Forelimb muscle (tissue), 1 donor: ENCODE measurements around the gene ADAMTS19. TPM values are rescaled to one million over a fixed set of nuclear protein-coding genes. Genes with fewer than 3 reads are reported as not detected.

Source experiments
- DNase-seq: peaks from one replicate; pipeline ENCODE4 v3.0.0-alpha.2; 2013; ENCODE audit warnings: low read depth
- polyA plus RNA-seq: library from polyadenylated mRNA; unstranded; fragments of 120-200 nt; gene quantifications from one replicate; pipeline ENCODE4 v1.2.1, GENCODE V29; 2013; ENCODE audit not compliant: insufficient read length

ADAMTS19 gene
- polyA plus RNA-seq, 1 donor = 18.4 TPM

DNA sequence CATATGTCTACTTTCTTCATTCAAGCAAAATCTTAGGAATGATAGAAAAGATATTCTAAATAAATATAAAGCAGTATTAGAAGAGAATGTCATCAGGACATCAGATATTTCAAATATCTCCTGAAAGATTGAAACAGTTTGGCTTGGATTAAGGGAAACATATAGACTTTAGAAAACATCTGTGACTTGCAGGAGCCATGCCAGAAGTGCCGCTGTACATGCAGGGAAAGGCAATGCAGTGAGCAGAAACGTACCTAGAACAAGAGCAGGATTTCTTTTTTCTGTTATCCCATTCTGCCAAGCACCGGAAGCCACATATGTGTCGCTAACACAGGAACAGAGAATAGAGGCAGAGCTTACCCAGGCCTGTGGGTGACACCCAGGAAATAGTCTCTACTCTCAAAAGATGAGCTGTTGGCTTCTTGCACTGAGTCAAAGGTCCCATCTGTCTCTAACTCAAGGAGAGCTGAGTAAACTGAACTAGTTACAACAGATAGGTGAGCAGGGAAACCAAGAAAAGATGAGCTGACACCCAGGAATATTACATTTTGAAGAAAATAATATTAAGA lies 5.8 kb downstream of the ADAMTS19 start:
- no peak for DNase-seq

DNA sequence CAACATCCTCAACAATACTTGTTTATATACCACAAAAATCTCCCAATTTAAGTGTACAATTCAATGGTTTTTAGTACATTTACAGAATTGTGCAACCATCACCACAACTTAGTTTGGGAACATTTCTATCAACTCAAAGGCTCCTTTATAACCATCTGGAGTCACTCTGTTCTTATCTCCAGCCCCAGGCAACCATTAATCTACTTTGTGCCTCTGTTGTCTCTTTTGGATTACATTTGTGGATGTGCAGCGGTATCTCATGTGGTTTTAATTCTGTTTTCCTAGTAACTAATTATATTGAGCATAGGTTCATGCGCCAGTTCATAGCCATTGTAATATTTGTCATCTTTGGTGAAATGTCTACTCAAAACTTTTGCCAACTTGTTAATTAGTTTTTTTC lies 14.4 kb downstream of the ADAMTS19 start:
- no peak for DNase-seq

DNA sequence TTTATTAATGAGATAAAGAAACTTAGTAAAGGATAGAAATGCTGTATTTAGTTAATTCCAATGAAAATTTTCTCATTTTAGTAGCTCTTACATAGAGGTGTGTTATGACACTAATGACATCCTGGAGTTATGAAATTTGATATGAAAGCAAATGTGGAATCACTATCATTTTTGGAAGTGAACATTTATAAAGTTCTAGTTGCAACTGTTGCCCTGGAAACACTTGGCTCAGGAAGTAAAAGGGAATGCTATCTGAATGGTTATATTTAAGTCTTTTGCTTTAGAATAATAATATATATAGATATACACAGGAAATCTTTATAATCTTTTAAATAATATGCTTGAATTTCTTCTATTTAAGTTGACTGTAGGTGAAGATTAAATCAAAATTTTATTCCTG lies 16.7 kb downstream of the ADAMTS19 start:
- DNase-seq = no peak

- peak; percentile 81 for DNase-seq
These were observed 17.4 kb downstream of the ADAMTS19 start for GRCh38 chr5:129477532-129477931.

- no peak for DNase-seq
These were observed 21.1 kb downstream of the ADAMTS19 start for GRCh38 chr5:129481161-129481560.

GRCh38 chr5:129496421-129496820 lies 36.3 kb downstream of the ADAMTS19 start:
- peak; percentile 94 for DNase-seq

GRCh38 chr5:129496864-129497595 lies 36.9 kb downstream of the ADAMTS19 start:
- DNase-seq = no peak

GRCh38 chr5:129499208-129499852 lies 39.2 kb downstream of the ADAMTS19 start:
- no peak for DNase-seq

GRCh38 chr5:129500101-129500500 lies 40.0 kb downstream of the ADAMTS19 start:
- no peak for DNase-seq

DNA sequence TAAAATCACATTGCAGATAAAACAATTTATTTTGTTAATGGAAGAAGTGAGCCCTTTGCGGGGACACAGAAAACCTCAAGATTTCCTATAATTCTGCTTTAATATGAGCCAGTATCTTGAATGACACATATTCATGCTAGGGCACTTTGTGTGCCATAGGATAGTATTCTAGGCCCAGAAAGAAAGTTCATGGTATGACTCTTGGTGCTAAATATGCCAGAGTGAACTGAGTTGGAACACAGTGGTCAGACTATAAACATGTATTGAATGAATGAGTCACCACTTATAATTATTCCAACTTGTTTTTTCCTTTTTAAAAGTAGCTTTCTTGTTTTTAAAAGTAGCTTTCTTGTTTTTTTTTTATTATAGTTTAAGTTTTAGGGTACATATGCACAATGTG lies 46.0 kb downstream of the ADAMTS19 start:
- no peak for DNase-seq

GRCh38 chr5:129506950-129507349 lies 46.9 kb downstream of the ADAMTS19 start:
- DNase-seq = no peak

GRCh38 chr5:129507527-129507926 lies 47.4 kb downstream of the ADAMTS19 start:
- no peak for DNase-seq

- no peak for DNase-seq
These were observed 48.5 kb downstream of the ADAMTS19 start for GRCh38 chr5:129508606-129509005.

DNA sequence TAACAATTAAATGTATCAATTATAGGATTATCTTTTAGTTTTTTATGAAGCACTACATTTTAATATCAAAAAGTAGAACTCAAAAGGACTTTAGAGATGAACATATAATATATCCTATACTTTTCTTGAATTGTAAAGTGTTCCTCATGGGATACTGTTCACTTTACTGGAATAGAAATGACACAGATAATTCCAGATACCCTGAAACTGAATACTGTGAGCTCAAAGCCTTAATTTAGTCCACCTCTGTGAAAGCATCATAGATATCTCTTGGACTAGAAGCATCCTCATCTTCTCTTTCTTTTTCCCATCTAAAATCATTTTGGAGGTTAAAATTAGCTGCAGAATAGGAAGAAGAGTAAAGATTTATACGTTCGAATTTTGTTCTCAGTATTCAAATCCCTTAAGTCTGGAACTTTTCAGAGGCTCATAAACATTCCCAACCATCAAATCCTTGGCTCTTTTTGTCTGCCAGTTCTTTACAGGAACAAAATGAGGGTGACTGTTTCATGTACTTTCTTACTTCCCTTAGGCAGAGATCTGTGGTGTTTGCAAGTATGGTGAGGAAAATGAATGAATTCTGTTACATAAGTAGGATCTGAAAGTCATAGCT lies 49.4 kb downstream of the ADAMTS19 start:
- no peak for DNase-seq

- no peak for DNase-seq
These were observed 51.2 kb downstream of the ADAMTS19 start for GRCh38 chr5:129511291-129511690.

DNA sequence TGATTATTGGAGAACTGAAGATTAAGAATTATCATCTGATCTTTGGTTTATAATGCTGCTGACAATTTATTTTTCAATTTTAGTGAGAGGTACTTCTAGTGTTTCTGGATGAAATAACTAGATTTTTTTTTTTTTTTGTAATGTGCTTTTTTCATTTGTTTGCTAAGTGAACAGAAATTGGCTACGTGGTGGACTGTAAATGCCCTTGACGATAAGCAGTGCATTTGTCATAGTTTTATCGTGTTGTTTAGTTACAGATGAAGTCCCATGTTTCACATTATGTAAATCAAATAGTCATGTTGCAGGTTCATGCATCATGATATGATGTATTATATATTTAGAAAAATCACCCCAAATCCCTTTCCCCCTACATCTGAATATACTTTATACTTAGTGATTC lies 81.0 kb downstream of the ADAMTS19 start:
- DNase-seq = no peak

GRCh38 chr5:129541648-129542251 lies 81.7 kb downstream of the ADAMTS19 start:
- DNase-seq = no peak

- DNase-seq = no peak
These were observed 87.0 kb downstream of the ADAMTS19 start for GRCh38 chr5:129547137-129547536.

DNA sequence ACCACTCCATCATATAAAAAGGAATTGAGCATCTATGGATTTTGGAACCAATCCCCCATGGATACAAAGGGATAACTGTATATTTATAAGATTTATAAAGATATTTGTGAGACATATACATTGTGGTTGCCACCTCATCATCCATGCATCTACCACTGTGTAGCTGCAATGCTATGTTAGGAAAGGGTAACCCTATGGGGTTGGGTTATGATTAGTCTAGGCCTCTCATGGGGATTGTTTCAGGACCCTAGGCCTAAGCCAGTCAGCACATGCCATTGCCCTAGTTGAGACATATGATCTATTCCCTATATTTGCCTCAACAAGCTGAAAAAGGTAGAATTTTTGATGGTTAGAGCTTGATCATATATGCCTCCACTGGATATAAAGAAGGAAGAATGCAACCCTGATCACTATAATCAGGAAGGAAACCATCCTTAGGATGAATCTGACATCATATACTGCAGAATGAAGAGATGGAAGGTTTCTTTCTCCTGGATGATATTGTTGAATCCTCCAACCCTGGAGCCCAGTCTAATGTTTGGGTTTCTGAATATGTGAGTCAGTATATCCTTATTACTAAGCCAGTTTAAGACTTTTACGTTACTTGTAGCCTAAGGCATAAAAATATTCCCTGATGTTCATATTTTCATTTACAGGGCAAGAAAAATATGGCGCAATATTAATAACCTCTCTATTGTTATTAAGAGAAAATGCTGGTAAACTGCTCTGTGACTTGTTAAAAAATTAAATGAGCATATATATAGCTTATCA lies 94.2 kb downstream of the ADAMTS19 start:
- DNase-seq = no peak

- no peak for DNase-seq
These were observed 103.5 kb downstream of the ADAMTS19 start for GRCh38 chr5:129563585-129563984.

DNA sequence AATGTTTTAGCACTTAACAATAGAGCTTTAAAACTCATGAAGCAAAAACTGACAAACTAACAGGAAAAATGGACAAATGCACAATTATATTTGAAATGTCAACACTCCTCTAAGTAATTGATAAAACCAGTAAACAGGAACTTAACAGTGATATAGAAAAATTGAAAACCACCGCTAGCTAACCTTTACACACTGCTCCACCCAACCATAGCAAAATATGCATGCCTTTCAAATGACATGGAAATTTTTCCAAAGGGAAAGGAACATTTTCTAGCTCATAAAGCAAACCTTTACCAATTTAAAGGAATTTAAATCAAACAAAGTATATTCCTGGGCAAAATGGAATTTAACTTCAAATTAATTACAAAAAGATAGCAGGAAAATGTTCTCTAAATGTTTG lies 109.2 kb downstream of the ADAMTS19 start:
- DNase-seq = no peak

DNA sequence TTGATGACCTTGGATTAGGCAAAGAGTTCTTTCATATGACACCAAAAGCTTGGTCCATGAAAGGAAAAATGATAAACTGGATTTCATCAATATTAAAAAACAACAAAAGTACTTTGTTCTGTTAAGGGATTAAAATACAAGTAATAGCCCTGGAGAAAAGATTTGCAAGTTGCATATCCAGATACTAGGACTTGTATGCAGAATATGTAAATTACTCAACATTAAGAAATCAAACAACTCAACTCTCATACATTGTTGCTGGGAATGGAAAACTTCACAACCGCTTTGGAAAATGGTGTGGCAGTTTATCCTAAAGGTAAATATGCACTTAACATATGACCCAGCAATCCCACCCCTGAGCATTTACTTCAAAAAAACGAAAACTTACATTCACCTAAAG lies 112.0 kb downstream of the ADAMTS19 start:
- no peak for DNase-seq
